ENCODE measurements around the gene HAPSTR1.

The HAPSTR1 gene

GRCh38 chr16:9055115-9055514 lies 36.3 kb upstream of the HAPSTR1 start:
- H3K36me3 ChIP-seq (ENCODE audit: control insufficient read depth, insufficient read depth, low read length) = no peaks in the 10 kb centered on the region
- no peak overlapping the region for H3K27ac ChIP-seq (ENCODE audit: low read depth, low read length)
- no peaks in the 10 kb centered on the region for H3K4me1 ChIP-seq (ENCODE audit: control insufficient read depth, insufficient read depth, low read length)
- H3K4me3 ChIP-seq (ENCODE audit: low read length) = no peak overlapping the region
- H3K27me3 ChIP-seq (ENCODE audit: control insufficient read depth, insufficient read depth, low read length) = no peaks in the 10 kb centered on the region
- no peak overlapping the region for H3K9ac ChIP-seq (ENCODE audit: low read length)

- no peak overlapping the region for H3K4me3 ChIP-seq (ENCODE audit: low read length)
- no peak overlapping the region for H3K27ac ChIP-seq (ENCODE audit: low read depth, low read length)
These were observed 35.8 kb upstream of the HAPSTR1 start for GRCh38 chr16:9055661-9056060.

GRCh38 chr16:9056061-9056460 lies 35.4 kb upstream of the HAPSTR1 start:
- no peaks in the 10 kb centered on the region for H3K27me3 ChIP-seq (ENCODE audit: control insufficient read depth, insufficient read depth, low read length)

More at GRCh38 chr16:9055661-9056060, 35.8 kb upstream of the HAPSTR1 start:
- H3K4me1 ChIP-seq (ENCODE audit: control insufficient read depth, insufficient read depth, low read length) = no peaks in the 10 kb centered on the region
- no peak overlapping the region for H3K9ac ChIP-seq (ENCODE audit: low read length)
- no peaks in the 10 kb centered on the region for H3K36me3 ChIP-seq (ENCODE audit: control insufficient read depth, insufficient read depth, low read length)
- H3K27me3 ChIP-seq (ENCODE audit: control insufficient read depth, insufficient read depth, low read length) = no peaks in the 10 kb centered on the region

DNA sequence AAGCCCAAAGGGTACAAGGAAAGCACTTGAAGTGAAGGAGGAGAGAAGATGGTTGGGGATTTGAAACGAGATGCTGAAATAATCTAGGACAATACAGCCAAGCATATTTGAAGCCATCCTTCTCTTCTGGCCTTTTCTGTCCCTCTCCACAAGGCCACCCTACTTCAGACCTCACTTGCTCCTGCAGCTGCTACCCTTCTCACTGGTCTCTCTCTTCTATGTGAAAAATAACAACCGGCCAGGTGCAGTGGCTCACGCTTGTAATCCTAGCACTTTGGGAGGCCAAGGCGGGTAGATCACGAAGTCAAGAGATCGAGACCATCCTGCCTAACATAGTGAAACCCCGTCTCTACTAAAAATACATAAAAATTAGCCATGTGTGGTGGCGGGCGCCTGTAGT lies 33.2 kb upstream of the HAPSTR1 start:
- Histone ChIP-seq H3K27ac (ENCODE audit: low read depth, low read length) (no peak overlapping the region), H3K4me3 (ENCODE audit: low read length) (no peak overlapping the region)

More at GRCh38 chr16:9056061-9056460, 35.4 kb upstream of the HAPSTR1 start:
- H3K9ac ChIP-seq (ENCODE audit: low read length) = no peak overlapping the region
- no peak overlapping the region for H3K27ac ChIP-seq (ENCODE audit: low read depth, low read length)
- H3K36me3 ChIP-seq (ENCODE audit: control insufficient read depth, insufficient read depth, low read length) = no peaks in the 10 kb centered on the region
- no peaks in the 10 kb centered on the region for H3K4me1 ChIP-seq (ENCODE audit: control insufficient read depth, insufficient read depth, low read length)
- H3K4me3 ChIP-seq (ENCODE audit: low read length) = no peak overlapping the region

DNA sequence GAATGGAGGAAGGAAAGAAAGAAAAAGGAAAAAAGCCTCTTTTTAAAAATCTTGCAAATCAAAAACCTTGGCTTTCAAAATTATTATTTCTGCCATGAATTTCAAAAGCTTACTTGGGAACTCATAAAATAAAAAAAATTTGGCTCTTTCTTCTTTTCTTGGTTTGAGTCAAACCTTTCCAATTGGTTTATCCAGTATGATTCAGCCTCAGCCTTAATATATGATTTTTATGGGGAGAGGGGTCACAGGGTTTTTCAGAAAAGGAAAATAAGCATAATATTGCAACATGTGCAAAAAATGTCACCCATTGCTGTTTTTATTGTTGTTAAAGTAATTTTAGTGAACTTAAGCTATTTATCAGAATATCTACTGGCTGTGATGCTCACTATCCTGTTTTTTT lies 31.2 kb upstream of the HAPSTR1 start:
- H3K9ac ChIP-seq (ENCODE audit: low read length) = no peak overlapping the region
- H3K4me1 ChIP-seq (ENCODE audit: control insufficient read depth, insufficient read depth, low read length) = no peaks in the 10 kb centered on the region
- H3K27ac ChIP-seq (ENCODE audit: low read depth, low read length) = no peak overlapping the region
- no peak overlapping the region for H3K4me3 ChIP-seq (ENCODE audit: low read length)
- no peaks in the 10 kb centered on the region for H3K36me3 ChIP-seq (ENCODE audit: control insufficient read depth, insufficient read depth, low read length)
- no peaks in the 10 kb centered on the region for H3K27me3 ChIP-seq (ENCODE audit: control insufficient read depth, insufficient read depth, low read length)

More for the DNA sequence above, 33.2 kb upstream of the HAPSTR1 start:
- Histone ChIP-seq H3K9ac (ENCODE audit: low read length) (no peak overlapping the region), H3K4me1 (ENCODE audit: control insufficient read depth, insufficient read depth, low read length) (no peaks in the 10 kb centered on the region), H3K27me3 (ENCODE audit: control insufficient read depth, insufficient read depth, low read length) (no peaks in the 10 kb centered on the region), H3K36me3 (ENCODE audit: control insufficient read depth, insufficient read depth, low read length) (no peaks in the 10 kb centered on the region)

- no peak overlapping the region for H3K27ac ChIP-seq (ENCODE audit: low read depth, low read length)
- H3K4me1 ChIP-seq (ENCODE audit: control insufficient read depth, insufficient read depth, low read length) = no peaks in the 10 kb centered on the region
- no peaks in the 10 kb centered on the region for H3K36me3 ChIP-seq (ENCODE audit: control insufficient read depth, insufficient read depth, low read length)
- H3K27me3 ChIP-seq (ENCODE audit: control insufficient read depth, insufficient read depth, low read length) = no peaks in the 10 kb centered on the region
- no peak overlapping the region for H3K4me3 ChIP-seq (ENCODE audit: low read length)
- H3K9ac ChIP-seq (ENCODE audit: low read length) = no peak overlapping the region
These were observed 30.1 kb upstream of the HAPSTR1 start for GRCh38 chr16:9061358-9061813.

- H3K36me3 ChIP-seq (ENCODE audit: control insufficient read depth, insufficient read depth, low read length) = no peaks in the 10 kb centered on the region
- no peaks in the 10 kb centered on the region for H3K4me1 ChIP-seq (ENCODE audit: control insufficient read depth, insufficient read depth, low read length)
- H3K4me3 ChIP-seq (ENCODE audit: low read length) = no peak overlapping the region
- H3K27me3 ChIP-seq (ENCODE audit: control insufficient read depth, insufficient read depth, low read length) = no peaks in the 10 kb centered on the region
- no peak overlapping the region for H3K9ac ChIP-seq (ENCODE audit: low read length)
- H3K27ac ChIP-seq (ENCODE audit: low read depth, low read length) = no peak overlapping the region
These were observed 29.1 kb upstream of the HAPSTR1 start for GRCh38 chr16:9062301-9062700.

DNA sequence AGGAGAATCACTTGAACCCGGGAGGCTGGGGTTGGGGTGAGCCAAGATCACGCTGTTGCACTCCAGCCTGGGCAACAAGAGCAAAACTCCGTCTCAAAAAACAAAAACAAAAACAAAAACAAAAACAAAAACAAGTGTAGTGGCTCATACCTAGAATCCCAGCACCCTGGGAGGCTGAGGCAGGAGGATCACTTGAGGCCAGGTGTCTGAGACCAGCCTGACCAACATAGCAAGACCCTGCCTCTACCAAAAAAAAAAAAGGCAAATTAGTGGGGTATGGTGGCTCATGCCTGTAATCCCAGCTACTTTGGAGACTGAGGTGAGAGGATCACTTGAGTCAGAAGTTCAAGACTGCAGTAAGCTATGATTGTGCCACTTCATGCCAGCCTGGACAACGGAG lies 26.4 kb upstream of the HAPSTR1 start:
- no peaks in the 10 kb centered on the region for H3K27me3 ChIP-seq (ENCODE audit: control insufficient read depth, insufficient read depth, low read length)
- H3K27ac ChIP-seq (ENCODE audit: low read depth, low read length) = no peak overlapping the region
- H3K36me3 ChIP-seq (ENCODE audit: control insufficient read depth, insufficient read depth, low read length) = no peaks in the 10 kb centered on the region
- no peaks in the 10 kb centered on the region for H3K4me1 ChIP-seq (ENCODE audit: control insufficient read depth, insufficient read depth, low read length)
- H3K4me3 ChIP-seq (ENCODE audit: low read length) = no peak overlapping the region
- no peak overlapping the region for H3K9ac ChIP-seq (ENCODE audit: low read length)

DNA sequence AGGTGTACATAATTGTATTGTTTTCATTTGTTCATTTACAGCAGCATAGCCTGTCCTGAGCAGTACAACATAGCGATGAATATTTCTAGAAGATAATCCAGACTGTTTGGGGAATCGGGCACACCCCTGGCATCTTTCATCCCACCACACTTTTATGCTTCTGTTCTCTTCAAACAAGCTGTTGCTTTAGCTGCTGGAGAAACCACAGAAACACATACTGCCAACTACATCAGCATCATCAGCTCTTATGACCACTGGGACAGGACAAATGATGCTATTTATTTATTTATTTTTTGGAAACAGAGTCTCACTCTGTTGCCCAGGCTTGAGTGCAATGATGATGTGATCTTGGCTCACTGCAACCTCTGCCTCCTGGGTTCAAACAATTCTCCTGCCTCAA lies 22.6 kb upstream of the HAPSTR1 start:
- Histone ChIP-seq H3K36me3 (ENCODE audit: control insufficient read depth, insufficient read depth, low read length) (no peaks in the 10 kb centered on the region), H3K4me3 (ENCODE audit: low read length) (no peak overlapping the region), H3K27me3 (ENCODE audit: control insufficient read depth, insufficient read depth, low read length) (no peaks in the 10 kb centered on the region), H3K4me1 (ENCODE audit: control insufficient read depth, insufficient read depth, low read length) (no peaks in the 10 kb centered on the region), H3K9ac (ENCODE audit: low read length) (no peak overlapping the region), H3K27ac (ENCODE audit: low read depth, low read length) (no peak overlapping the region)

- no peak overlapping the region for H3K9ac ChIP-seq (ENCODE audit: low read length)
- H3K27me3 ChIP-seq (ENCODE audit: control insufficient read depth, insufficient read depth, low read length) = no peaks in the 10 kb centered on the region
- H3K4me1 ChIP-seq (ENCODE audit: control insufficient read depth, insufficient read depth, low read length) = no peaks in the 10 kb centered on the region
- H3K36me3 ChIP-seq (ENCODE audit: control insufficient read depth, insufficient read depth, low read length) = no peaks in the 10 kb centered on the region
- no peak overlapping the region for H3K27ac ChIP-seq (ENCODE audit: low read depth, low read length)
- H3K4me3 ChIP-seq (ENCODE audit: low read length) = no peak overlapping the region
These were observed 21.2 kb upstream of the HAPSTR1 start for GRCh38 chr16:9070254-9070653.

DNA sequence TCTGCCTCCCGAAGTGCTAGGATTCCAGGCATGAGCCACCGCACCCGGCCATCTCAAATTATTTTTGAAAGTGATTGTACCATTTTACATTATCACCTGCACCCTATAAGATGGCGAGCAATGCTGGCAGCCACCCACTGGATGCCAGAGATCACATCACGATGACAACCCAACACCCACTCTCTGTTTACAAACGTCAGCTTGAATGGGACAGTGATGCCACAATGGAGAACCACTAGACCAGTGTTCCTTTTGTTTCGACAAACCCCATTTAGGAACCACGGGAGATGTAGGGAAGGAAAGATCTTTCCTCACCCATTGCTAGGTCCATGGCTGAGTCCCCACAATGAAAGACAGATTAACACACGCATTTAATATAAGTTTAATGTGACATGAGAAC lies 20.1 kb upstream of the HAPSTR1 start:
- H3K27me3 ChIP-seq (ENCODE audit: control insufficient read depth, insufficient read depth, low read length) = no peaks in the 10 kb centered on the region
- H3K36me3 ChIP-seq (ENCODE audit: control insufficient read depth, insufficient read depth, low read length) = no peaks in the 10 kb centered on the region
- H3K4me3 ChIP-seq (ENCODE audit: low read length) = no peak overlapping the region
- no peaks in the 10 kb centered on the region for H3K4me1 ChIP-seq (ENCODE audit: control insufficient read depth, insufficient read depth, low read length)
- no peak overlapping the region for H3K27ac ChIP-seq (ENCODE audit: low read depth, low read length)
- H3K9ac ChIP-seq (ENCODE audit: low read length) = no peak overlapping the region

DNA sequence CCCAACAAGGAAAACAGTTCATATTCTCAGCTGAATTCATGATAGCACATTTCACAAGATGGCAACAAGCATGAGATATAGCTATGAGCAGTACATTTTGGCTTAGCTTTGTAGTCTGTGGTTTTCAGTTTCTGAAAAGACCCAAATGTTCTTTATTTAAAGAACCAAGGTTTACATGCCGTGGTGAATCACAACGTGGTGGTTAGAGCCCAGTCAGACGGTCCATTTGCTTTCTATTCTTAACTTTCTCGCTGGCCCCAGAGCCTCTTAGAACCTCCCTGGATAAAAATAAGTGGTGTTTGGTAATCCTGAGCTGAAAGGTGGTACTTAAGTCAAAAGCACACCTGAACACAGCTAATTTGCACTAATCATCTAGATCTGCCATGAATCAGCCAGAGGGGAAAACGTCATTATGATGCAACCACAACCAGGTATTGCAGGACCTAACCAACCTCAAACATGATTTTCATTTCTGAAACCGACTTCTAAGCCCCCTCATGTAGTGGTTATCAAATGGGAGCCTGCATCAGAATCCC lies 18.6 kb upstream of the HAPSTR1 start:
- H3K36me3 ChIP-seq (ENCODE audit: control insufficient read depth, insufficient read depth, low read length) = no peaks in the 10 kb centered on the region
- no peaks in the 10 kb centered on the region for H3K4me1 ChIP-seq (ENCODE audit: control insufficient read depth, insufficient read depth, low read length)
- no peak overlapping the region for H3K9ac ChIP-seq (ENCODE audit: low read length)
- H3K27ac ChIP-seq (ENCODE audit: low read depth, low read length) = no peak overlapping the region
- H3K27me3 ChIP-seq (ENCODE audit: control insufficient read depth, insufficient read depth, low read length) = no peaks in the 10 kb centered on the region
- no peak overlapping the region for H3K4me3 ChIP-seq (ENCODE audit: low read length)

- Histone ChIP-seq H3K9ac (ENCODE audit: low read length) (no peak overlapping the region), H3K27ac (ENCODE audit: low read depth, low read length) (no peak overlapping the region), H3K4me1 (ENCODE audit: control insufficient read depth, insufficient read depth, low read length) (no peaks in the 10 kb centered on the region), H3K36me3 (ENCODE audit: control insufficient read depth, insufficient read depth, low read length) (no peaks in the 10 kb centered on the region), H3K4me3 (ENCODE audit: low read length) (no peak overlapping the region), H3K27me3 (ENCODE audit: control insufficient read depth, insufficient read depth, low read length) (no peaks in the 10 kb centered on the region)
These were observed 16.0 kb upstream of the HAPSTR1 start for GRCh38 chr16:9075299-9076071.

Measured in rectal smooth muscle tissue (tissue), 1 donor.